WTC11 (cell line): ENCODE measurements around the gene SLC15A1. TPM values are rescaled to one million over a fixed set of nuclear protein-coding genes. Genes with fewer than 3 reads are reported as not detected.

Source experiments
- ATAC-seq: fragments of 200-7000 bp; cut with Tn5 transposase; 2 replicates; pipeline ENCODE4 v1.10.0; 2021; ENCODE audit warnings: mild to moderate bottlenecking, moderate library complexity
- CTCF ChIA-PET: fragments of 300-600 bp; sonication (Branson Sonifier 250); formaldehyde crosslinking; loops from one replicate; lab custom pipeline; 2021; ENCODE audit warnings: antibody characterized with exemption; lab: Charles Lee
- POLR2A ChIA-PET: fragments of 350-600 bp; sonication (Branson Sonifier 250); formaldehyde crosslinking; loops from one replicate; lab custom pipeline; 2021; ENCODE audit warnings: antibody characterized with exemption; lab: Charles Lee
- DNase-seq: peaks from one replicate; pipeline ENCODE4 v3.0.0; 2021; ENCODE audit warnings: low spot score
- H3K27ac Mint-ChIP-seq: 2 replicates; pipeline ENCODE4 v1.8.0; 2021; ENCODE audit warnings: mixed read lengths
- H3K27me3 Mint-ChIP-seq: 2 replicates; pipeline ENCODE4 v1.8.0; 2021; ENCODE audit warnings: low read depth, mild to moderate bottlenecking, moderate library complexity, mixed read lengths
- H3K36me3 Mint-ChIP-seq: 2 replicates; pipeline ENCODE4 v1.8.0; 2021; ENCODE audit warnings: mixed read lengths
- H3K4me1 Mint-ChIP-seq: 2 replicates; pipeline ENCODE4 v1.8.0; 2022; ENCODE audit warnings: mixed read lengths
- H3K4me3 Mint-ChIP-seq: 2 replicates; pipeline ENCODE4 v1.8.0; 2021; ENCODE audit warnings: mild to moderate bottlenecking, moderate library complexity, mixed read lengths
- H3K9me3 Mint-ChIP-seq: 2 replicates; pipeline ENCODE4 v1.8.0; 2021; ENCODE audit warnings: mixed read lengths
- AR ChIP-seq: fragments of 250-450 bp; sonication (Bioruptor Pico); IDR thresholded peaks from 2 replicates; pipeline ENCODE4 v1.9.0; 2021; ENCODE audit warnings: mild to moderate bottlenecking
- ATF1 ChIP-seq: sonication (generic); formaldehyde crosslinking; IDR thresholded peaks from 2 replicates; pipeline ENCODE4 v1.8.1; 2023; ENCODE audit warnings: mild to moderate bottlenecking, moderate library complexity, missing genetic modification reagents
- CTCF ChIP-seq: fragments of 200-600 bp; IDR thresholded peaks from 2 replicates; pipeline ENCODE4 v1.8.0; 2022; ENCODE audit warnings: antibody characterized with exemption
- E2F4 ChIP-seq: sonication (generic); formaldehyde crosslinking; IDR thresholded peaks from 2 replicates; pipeline ENCODE4 v1.8.1; 2022; ENCODE audit warnings: low read depth, mild to moderate bottlenecking, moderate library complexity, missing genetic modification reagents, borderline replicate concordance
- FOXJ3 ChIP-seq: sonication (generic); formaldehyde crosslinking; IDR thresholded peaks from 2 replicates; pipeline ENCODE4 v1.9.0; 2021; ENCODE audit warnings: missing genetic modification reagents, mild to moderate bottlenecking, borderline replicate concordance
- GTF2I ChIP-seq: fragments of 250-450 bp; sonication (Bioruptor Pico); conservative IDR thresholded peaks from 2 replicates; pipeline ENCODE4 v1.4.0; 2021; ENCODE audit warnings: mild to moderate bottlenecking
- RORB ChIP-seq: fragments of 250-450 bp; sonication (Bioruptor Pico); IDR thresholded peaks from 2 replicates; pipeline ENCODE4 v1.9.0; 2021; ENCODE audit warnings: mild to moderate bottlenecking
- SMAD4 ChIP-seq: sonication (generic); formaldehyde crosslinking; IDR thresholded peaks from 2 replicates; pipeline ENCODE4 v1.8.0; 2022; ENCODE audit warnings: mild to moderate bottlenecking, missing genetic modification reagents
- USF2 ChIP-seq: sonication (generic); formaldehyde crosslinking; IDR thresholded peaks from 2 replicates; pipeline ENCODE4 v1.8.1; 2023; ENCODE audit warnings: mild to moderate bottlenecking, missing genetic modification reagents, moderate library complexity
- ZNF121 ChIP-seq: sonication (generic); formaldehyde crosslinking; IDR thresholded peaks from 2 replicates; pipeline ENCODE4 v1.8.0; 2023; ENCODE audit warnings: missing genetic modification reagents
- ZNF263 ChIP-seq: sonication (generic); formaldehyde crosslinking; IDR thresholded peaks from 2 replicates; pipeline ENCODE4 v1.8.1; 2022; ENCODE audit warnings: low read depth, mild to moderate bottlenecking, moderate library complexity, missing genetic modification reagents
- ZNF396 ChIP-seq: fragments of 250-450 bp; sonication (Bioruptor Pico); IDR thresholded peaks from 2 replicates; pipeline ENCODE4 v1.8.0; 2021; ENCODE audit warnings: mild to moderate bottlenecking, moderate library complexity, borderline replicate concordance
- ZNF425 ChIP-seq: fragments of 250-450 bp; sonication (Bioruptor Pico); conservative IDR thresholded peaks from 2 replicates; pipeline ENCODE4 v1.9.0; 2021; ENCODE audit warnings: mild to moderate bottlenecking
- ZNF512 ChIP-seq: sonication (generic); formaldehyde crosslinking; IDR thresholded peaks from 2 replicates; pipeline ENCODE4 v1.8.1; 2022; ENCODE audit warnings: missing genetic modification reagents, borderline replicate concordance
- ZNF532 ChIP-seq: fragments of 250-450 bp; sonication (Bioruptor Pico); IDR thresholded peaks from 2 replicates; pipeline ENCODE4 v1.9.0; 2021; ENCODE audit warnings: mild to moderate bottlenecking, borderline replicate concordance
- total RNA-seq: library from RNA; stranded (reverse); gene quantifications from 3 replicates; pipeline ENCODE4 v1.2.3, GENCODE V29; 2021

SLC15A1 gene
- total RNA-seq, 1 experiment from 2014 or later: 2.3 TPM

GRCh38 chr13:98761986-98762616, 9.6 kb upstream of the SLC15A1 start (continued):
- TF ChIP-seq ZNF512 (CRISPR knock-in tag) (no peak), E2F4 (no peak), AR (CRISPR knock-in tag) (no peak), FOXJ3 (CRISPR knock-in tag) (no peak), ZNF263 (no peak)
- TF ChIP-seq, all 79 proteins: peak for 0

GRCh38 chr13:98761126-98761985, 8.9 kb upstream of the SLC15A1 start:
- no peak overlapping the region for H3K4me3 Mint-ChIP-seq
- H3K27me3 Mint-ChIP-seq: no peaks in the 10 kb centered on the region
- ChIA-PET CTCF (interaction anchor here (0.8 to 2.4 kb wide), 3 partner anchors 11 to 79 kb away, joined by 3 to 5 read pairs (median 3); no protein-coding TSS in a partner anchor), POLR2A (no interaction called here)
- H3K36me3 Mint-ChIP-seq: peaks cover 5% of the 10 kb centered on the region
- H3K9me3 Mint-ChIP-seq: peaks cover 20% of the 10 kb centered on the region
- no peak overlapping the region for H3K27ac Mint-ChIP-seq
- H3K4me1 Mint-ChIP-seq: peaks cover 14% of the 10 kb centered on the region
- ATAC-seq (no peak), DNase-seq (no peak)
- TF ChIP-seq GTF2I (CRISPR knock-in tag) (no peak), CTCF (no peak), SMAD4 (CRISPR knock-in tag) (no peak), ZNF396 (CRISPR knock-in tag) (no peak), ZNF121 (CRISPR knock-in tag) (no peak), ATF1 (CRISPR knock-in tag) (no peak), AR (CRISPR knock-in tag) (no peak), ZNF532 (no peak), RORB (CRISPR knock-in tag) (no peak), USF2 (CRISPR knock-in tag) (no peak), ZNF425 (no peak)
